Neural progenitor cell (in vitro differentiated cells): ENCODE data around the gene TNFRSF1B. TPM values are rescaled to one million over a fixed set of nuclear protein-coding genes. Genes with fewer than 3 reads are reported as not detected.

Experiments used
- DNase-seq: peaks from one replicate; pipeline ENCODE4 v3.0.0-alpha.2; 2016; ENCODE audit warnings: low spot score
- H2AFZ ChIP-seq: fragments of 200-600 bp; sonication (generic); replicated peaks from 2 replicates; pipeline ENCODE4 v1.6.1; 2016; ENCODE audit warnings: antibody characterized with exemption
- H3F3A ChIP-seq: fragments of 200-600 bp; sonication (generic); 2 replicates; pipeline ENCODE4 v1.6.1; 2016; ENCODE audit warnings: antibody characterized with exemption, low read depth
- H3K27ac ChIP-seq: fragments of 200-600 bp; sonication (generic); 2 replicates; pipeline ENCODE4 v1.5.1; 2016; ENCODE audit warnings: mild to moderate bottlenecking
- H3K27me3 ChIP-seq: fragments of 200-600 bp; sonication (generic); 2 replicates; pipeline ENCODE4 v1.6.1; 2016; ENCODE audit warnings: mild to moderate bottlenecking, moderate library complexity
- H3K36me3 ChIP-seq: fragments of 200-600 bp; sonication (generic); 2 replicates; pipeline ENCODE4 v1.5.1; 2016
- H3K4me1 ChIP-seq: fragments of 200-600 bp; sonication (generic); 2 replicates; pipeline ENCODE4 v1.6.1; 2016; ENCODE audit warnings: mixed run types
- H3K4me2 ChIP-seq: fragments of 200-600 bp; sonication (generic); 2 replicates; pipeline ENCODE4 v1.6.1; 2016
- H3K4me3 ChIP-seq: fragments of 200-600 bp; sonication (generic); 2 replicates; pipeline ENCODE4 v1.5.1; 2016
- H3K79me2 ChIP-seq: fragments of 200-600 bp; sonication (generic); 2 replicates; pipeline ENCODE4 v1.6.1; 2016; ENCODE audit warnings: low read depth
- H3K9ac ChIP-seq: fragments of 200-600 bp; sonication (generic); 2 replicates; pipeline ENCODE4 v1.6.1; 2016
- H3K9me3 ChIP-seq: fragments of 200-600 bp; sonication (generic); 2 replicates; pipeline ENCODE4 v1.5.1; 2016; ENCODE audit warnings: low read depth
- H4K20me1 ChIP-seq: fragments of 200-600 bp; sonication (generic); 2 replicates; pipeline ENCODE4 v1.6.1; 2016; ENCODE audit warnings: low read depth
- H3K27ac Mint-ChIP-seq: 3 replicates; pipeline ENCODE4 v1.8.0; 2021; ENCODE audit warnings: mixed read lengths
- H3K27me3 Mint-ChIP-seq: 2 replicates; pipeline ENCODE4 v1.8.0; 2022; ENCODE audit warnings: low read depth, mild to moderate bottlenecking, inconsistent platforms, moderate library complexity, mixed read lengths; ENCODE audit not compliant: insufficient read depth
- H3K36me3 Mint-ChIP-seq: 3 replicates; pipeline ENCODE4 v1.8.0; 2021; ENCODE audit warnings: mixed read lengths
- H3K4me1 Mint-ChIP-seq: 3 replicates; pipeline ENCODE4 v1.8.0; 2021; ENCODE audit warnings: mixed read lengths
- H3K4me3 Mint-ChIP-seq: 3 replicates; pipeline ENCODE4 v1.8.0; 2021; ENCODE audit warnings: mild to moderate bottlenecking, moderate library complexity, mixed read lengths
- H3K9me3 Mint-ChIP-seq: 3 replicates; pipeline ENCODE4 v1.8.0; 2020; ENCODE audit warnings: mixed read lengths
- CTCF ChIP-seq: fragments of 200-600 bp; sonication (generic); IDR thresholded peaks from 2 replicates; pipeline ENCODE4 v1.5.1; 2017; ENCODE audit warnings: antibody characterized with exemption, mild to moderate bottlenecking
- EZH2 ChIP-seq: fragments of 200-600 bp; sonication (generic); IDR thresholded peaks from 2 replicates; pipeline ENCODE4 v1.6.1; 2017; ENCODE audit warnings: antibody characterized with exemption, mild to moderate bottlenecking, moderate library complexity
- EZH2phosphoT487 ChIP-seq: fragments of 200-600 bp; sonication (generic); IDR thresholded peaks from 2 replicates; pipeline ENCODE4 v1.6.1; 2017; ENCODE audit warnings: antibody characterized with exemption
- total RNA-seq: library from RNA; depleted of rRNA; stranded (reverse); fragments of >200 nt; gene quantifications from 2 replicates; pipeline ENCODE4 v1.2.3, GENCODE V29; 2015; ENCODE audit warnings: low replicate concordance

TNFRSF1B gene
- total RNA-seq, 1 donor from 2014 or later: 0.04 TPM

- Histone ChIP-seq H3K4me1 (no peaks in the 10 kb centered on the region), H3K9me3 (no peaks in the 10 kb centered on the region), H4K20me1 (no peaks in the 10 kb centered on the region), H3F3A (no peaks in the 10 kb centered on the region), H3K9ac (no peak overlapping the region), H3K27ac (no peak overlapping the region), H2AFZ (no peak overlapping the region), H3K79me2 (no peaks in the 10 kb centered on the region), H3K4me2 (no peak overlapping the region), H3K4me3 (no peak overlapping the region), H3K27me3 (no peaks in the 10 kb centered on the region), H3K36me3 (no peaks in the 10 kb centered on the region)
- Mint-ChIP-seq H3K27ac (no peak overlapping the region), H3K4me1 (peaks cover 19% of the 10 kb centered on the region), H3K9me3 (no peaks in the 10 kb centered on the region), H3K36me3 (no peaks in the 10 kb centered on the region), H3K27me3 (peaks cover 10% of the 10 kb centered on the region), H3K4me3 (no peak overlapping the region)
- TF ChIP-seq EZH2: no peak
- no peak for DNase-seq
Measured at GRCh38 chr1:12206238-12206637, 39.4 kb downstream of the TNFRSF1B start.

- Mint-ChIP-seq H3K36me3 (no peaks in the 10 kb centered on the region), H3K4me1 (peaks cover 19% of the 10 kb centered on the region), H3K27ac (peak overlapping the region; percentile 11), H3K9me3 (no peaks in the 10 kb centered on the region), H3K4me3 (no peak overlapping the region), H3K27me3 (peaks cover 10% of the 10 kb centered on the region)
- no peak for DNase-seq
- Histone ChIP-seq H3K4me1 (no peaks in the 10 kb centered on the region), H2AFZ (no peak overlapping the region), H3K36me3 (no peaks in the 10 kb centered on the region), H3K9ac (no peak overlapping the region), H3K4me2 (no peak overlapping the region), H3K9me3 (no peaks in the 10 kb centered on the region), H4K20me1 (no peaks in the 10 kb centered on the region), H3K27me3 (no peaks in the 10 kb centered on the region), H3F3A (no peaks in the 10 kb centered on the region), H3K4me3 (no peak overlapping the region), H3K79me2 (no peaks in the 10 kb centered on the region), H3K27ac (no peak overlapping the region)
- no peak for TF ChIP-seq EZH2
- no peak for TF ChIP-seq CTCF
- no peak for TF ChIP-seq EZH2phosphoT487
Measured at GRCh38 chr1:12206792-12207424, 40.1 kb downstream of the TNFRSF1B start.

- TF ChIP-seq CTCF: no peak
- TF ChIP-seq EZH2: no peak
- no peak for TF ChIP-seq EZH2phosphoT487
- Histone ChIP-seq H3F3A (no peaks in the 10 kb centered on the region), H3K36me3 (no peaks in the 10 kb centered on the region), H3K27ac (no peak overlapping the region), H3K4me3 (no peak overlapping the region), H3K9ac (no peak overlapping the region), H3K9me3 (no peaks in the 10 kb centered on the region), H3K4me1 (no peaks in the 10 kb centered on the region), H3K27me3 (no peaks in the 10 kb centered on the region), H2AFZ (no peak overlapping the region), H4K20me1 (no peaks in the 10 kb centered on the region), H3K79me2 (no peaks in the 10 kb centered on the region), H3K4me2 (no peak overlapping the region)
- H3K27me3 Mint-ChIP-seq: peaks cover 9% of the 10 kb centered on the region
- DNase-seq: no peak
- H3K4me3 Mint-ChIP-seq: no peak overlapping the region
- H3K27ac Mint-ChIP-seq: peak overlapping the region; percentile 90
- H3K4me1 Mint-ChIP-seq: peaks cover 13% of the 10 kb centered on the region
- H3K9me3 Mint-ChIP-seq: no peaks in the 10 kb centered on the region
- no peaks in the 10 kb centered on the region for H3K36me3 Mint-ChIP-seq
Measured at GRCh38 chr1:12208271-12208670, 41.5 kb downstream of the TNFRSF1B start.

GRCh38 chr1:12208764-12209494 lies 42.1 kb downstream of the TNFRSF1B start:
- Histone ChIP-seq H3K79me2 (no peaks in the 10 kb centered on the region), H3K9ac (no peak overlapping the region), H3K36me3 (no peaks in the 10 kb centered on the region), H3K4me1 (no peaks in the 10 kb centered on the region), H3K27ac (no peak overlapping the region), H4K20me1 (no peaks in the 10 kb centered on the region), H3F3A (no peaks in the 10 kb centered on the region), H3K27me3 (no peaks in the 10 kb centered on the region), H3K9me3 (no peaks in the 10 kb centered on the region), H3K4me2 (no peak overlapping the region), H2AFZ (peak overlapping the region; percentile 32), H3K4me3 (no peak overlapping the region)
- H3K4me3 Mint-ChIP-seq: no peak overlapping the region
- no peaks in the 10 kb centered on the region for H3K36me3 Mint-ChIP-seq
- peak overlapping the region; percentile 90 for H3K27ac Mint-ChIP-seq
- H3K4me1 Mint-ChIP-seq: peaks cover 13% of the 10 kb centered on the region
- H3K9me3 Mint-ChIP-seq: no peaks in the 10 kb centered on the region
- peaks cover 7% of the 10 kb centered on the region for H3K27me3 Mint-ChIP-seq
- TF ChIP-seq EZH2 (no peak), EZH2phosphoT487 (no peak), CTCF (peak; percentile 97)
- peak; percentile 89 for DNase-seq
